Activated naive CD8-positive, alpha-beta T cell treated with anti-CD3 and anti-CD28 coated beads, Interleukin-2, amount 50 U/mL, for 24 hours (primary cell): ENCODE results near the gene KIAA1217.
A peak's percentile ranks its signal among the peaks of the same experiment; 100 is the strongest.

Experiments used
- ATAC-seq: fragments of 150-1000 bp; cut with Tn5 transposase; one replicate; pipeline ENCODE4 v1.10.0; 2021
- DNase-seq: peaks from one replicate; pipeline ENCODE4 v3.0.0; 2021
- H3K27ac Mint-ChIP-seq: one replicate; pipeline ENCODE4 v1.8.0; 2021; ENCODE audit warnings: mild to moderate bottlenecking, mixed read lengths
- H3K27me3 Mint-ChIP-seq: one replicate; pipeline ENCODE4 v1.8.0; 2021; ENCODE audit warnings: mixed read lengths
- H3K36me3 Mint-ChIP-seq: one replicate; pipeline ENCODE4 v1.8.0; 2021; ENCODE audit warnings: low read depth, mixed read lengths
- H3K4me1 Mint-ChIP-seq: one replicate; pipeline ENCODE4 v1.8.0; 2021; ENCODE audit warnings: mixed read lengths
- H3K4me3 Mint-ChIP-seq: one replicate; pipeline ENCODE4 v1.8.0; 2021; ENCODE audit warnings: mild to moderate bottlenecking, moderate library complexity, mixed read lengths
- H3K9me3 Mint-ChIP-seq: one replicate; pipeline ENCODE4 v1.8.0; 2021; ENCODE audit warnings: mixed read lengths

Gene KIAA1217

GRCh38 chr10:24579906-24580305 is 371.0 kb downstream of the KIAA1217 start:
- H3K4me1 Mint-ChIP-seq = peaks cover 7% of the 10 kb centered on the region
- no peak for DNase-seq
- peaks cover 4% of the 10 kb centered on the region for H3K27me3 Mint-ChIP-seq
- no peak overlapping the region for H3K4me3 Mint-ChIP-seq
- no peaks in the 10 kb centered on the region for H3K9me3 Mint-ChIP-seq
- H3K36me3 Mint-ChIP-seq = no peaks in the 10 kb centered on the region
- no peak for ATAC-seq
- H3K27ac Mint-ChIP-seq = no peak overlapping the region

DNA sequence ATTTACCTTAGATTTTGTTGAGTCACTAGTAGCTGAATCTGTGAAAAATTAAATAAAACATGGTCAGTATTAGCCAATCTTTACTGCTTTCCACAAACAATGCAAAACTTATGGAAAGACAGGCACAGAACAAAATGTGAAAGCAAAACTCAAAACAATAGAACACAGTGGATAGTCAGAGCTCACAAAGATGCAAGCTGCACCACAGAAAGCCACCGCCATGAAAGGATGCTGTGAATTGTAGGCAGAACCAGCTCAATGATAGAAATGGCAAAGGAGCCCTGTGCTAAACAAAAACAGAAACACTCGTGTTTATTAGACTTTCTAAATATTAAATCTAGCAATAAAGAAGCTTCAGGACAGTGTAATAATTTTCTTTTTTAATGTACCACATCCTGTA is 380.3 kb downstream of the KIAA1217 start:
- Mint-ChIP-seq H3K36me3 (peaks cover 40% of the 10 kb centered on the region), H3K4me1 (peaks cover 9% of the 10 kb centered on the region), H3K9me3 (no peaks in the 10 kb centered on the region), H3K4me3 (no peak overlapping the region), H3K27me3 (no peaks in the 10 kb centered on the region), H3K27ac (no peak overlapping the region)
- no peak for ATAC-seq
- DNase-seq = no peak

DNA sequence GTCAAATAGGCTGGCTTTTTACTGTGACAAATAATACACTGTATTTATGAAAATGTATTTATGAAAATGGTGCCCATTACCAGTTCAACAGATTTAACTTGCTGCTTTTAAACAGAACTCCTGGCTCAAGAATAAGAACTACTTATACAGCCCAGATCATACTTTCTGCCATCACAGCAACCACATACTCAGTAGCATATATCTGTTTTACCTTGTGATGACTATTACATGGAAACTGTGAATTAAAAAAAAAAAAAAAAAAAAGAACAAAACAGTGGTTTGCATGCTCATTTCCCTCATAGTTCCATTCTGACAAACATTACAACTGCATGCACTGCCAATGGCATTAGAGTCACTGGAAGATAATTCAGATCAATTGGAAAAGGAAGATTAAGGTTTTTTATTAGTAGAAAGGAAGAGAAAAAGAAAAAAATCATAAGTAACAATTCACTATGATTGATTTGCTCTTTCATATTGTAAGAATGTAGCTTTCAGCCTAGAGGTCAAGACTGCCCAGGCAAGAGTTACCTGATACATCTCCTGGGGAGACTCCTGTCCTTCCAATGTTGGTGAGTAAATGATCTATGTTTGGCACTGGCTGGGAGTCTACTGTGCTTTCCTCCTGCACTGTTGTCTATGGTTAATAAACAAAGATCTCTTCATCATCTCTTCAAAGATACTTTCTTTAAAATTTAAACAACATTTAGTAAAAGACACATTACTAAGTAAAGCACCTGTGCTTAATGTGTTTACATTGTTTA is 381.9 kb downstream of the KIAA1217 start:
- DNase-seq = no peak
- peak; percentile 69 for ATAC-seq
- Mint-ChIP-seq H3K4me1 (peaks cover 9% of the 10 kb centered on the region), H3K9me3 (no peaks in the 10 kb centered on the region), H3K27me3 (no peaks in the 10 kb centered on the region), H3K27ac (peak overlapping the region; percentile 7), H3K36me3 (peaks cover 35% of the 10 kb centered on the region), H3K4me3 (no peak overlapping the region)

GRCh38 chr10:24596217-24596930 is 387.4 kb downstream of the KIAA1217 start:
- no peak for ATAC-seq
- no peak for DNase-seq
- H3K9me3 Mint-ChIP-seq = no peaks in the 10 kb centered on the region
- H3K36me3 Mint-ChIP-seq = peaks cover 41% of the 10 kb centered on the region
- peaks cover 2% of the 10 kb centered on the region for H3K4me1 Mint-ChIP-seq
- no peak overlapping the region for H3K4me3 Mint-ChIP-seq
- H3K27ac Mint-ChIP-seq = no peak overlapping the region
- H3K27me3 Mint-ChIP-seq = no peaks in the 10 kb centered on the region

GRCh38 chr10:24597426-24597825 is 388.5 kb downstream of the KIAA1217 start:
- no peak overlapping the region for H3K27ac Mint-ChIP-seq
- H3K4me1 Mint-ChIP-seq = peaks cover 5% of the 10 kb centered on the region
- H3K9me3 Mint-ChIP-seq = no peaks in the 10 kb centered on the region
- DNase-seq (no peak), ATAC-seq (no peak)
- H3K4me3 Mint-ChIP-seq = no peak overlapping the region
- H3K36me3 Mint-ChIP-seq = peaks cover 39% of the 10 kb centered on the region
- no peaks in the 10 kb centered on the region for H3K27me3 Mint-ChIP-seq
